ENCODE results near the gene OR56B4.

OR56B4 gene

DNA sequence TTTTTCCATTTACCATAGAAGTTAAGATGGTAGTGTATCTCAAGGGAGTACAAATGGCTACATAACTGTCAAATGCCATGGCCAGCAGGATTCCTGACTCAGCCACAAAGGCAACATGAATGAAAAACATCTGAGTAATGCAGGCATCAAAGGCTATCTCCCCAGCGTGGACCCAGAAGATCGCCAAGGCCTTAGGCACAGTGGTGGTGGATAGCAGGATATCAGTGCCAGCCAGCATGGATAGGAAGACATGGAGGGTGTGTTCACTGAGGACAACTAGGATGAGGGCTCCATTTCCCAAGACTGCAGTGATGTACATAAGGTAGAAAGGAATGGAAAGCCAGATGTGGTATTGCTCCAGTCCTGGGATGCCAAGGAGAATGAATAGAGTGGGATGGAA lies 44.6 kb downstream of the OR56B4 start:
- peaks cover 29% of the 10 kb centered on the region for H3K27me3 ChIP-seq (ENCODE audit: insufficient read depth, low read depth, severe bottlenecking)
- no peak overlapping the region for H3K27ac ChIP-seq
- H3K4me3 ChIP-seq (ENCODE audit: low read depth, low read length): no peak overlapping the region

DNA sequence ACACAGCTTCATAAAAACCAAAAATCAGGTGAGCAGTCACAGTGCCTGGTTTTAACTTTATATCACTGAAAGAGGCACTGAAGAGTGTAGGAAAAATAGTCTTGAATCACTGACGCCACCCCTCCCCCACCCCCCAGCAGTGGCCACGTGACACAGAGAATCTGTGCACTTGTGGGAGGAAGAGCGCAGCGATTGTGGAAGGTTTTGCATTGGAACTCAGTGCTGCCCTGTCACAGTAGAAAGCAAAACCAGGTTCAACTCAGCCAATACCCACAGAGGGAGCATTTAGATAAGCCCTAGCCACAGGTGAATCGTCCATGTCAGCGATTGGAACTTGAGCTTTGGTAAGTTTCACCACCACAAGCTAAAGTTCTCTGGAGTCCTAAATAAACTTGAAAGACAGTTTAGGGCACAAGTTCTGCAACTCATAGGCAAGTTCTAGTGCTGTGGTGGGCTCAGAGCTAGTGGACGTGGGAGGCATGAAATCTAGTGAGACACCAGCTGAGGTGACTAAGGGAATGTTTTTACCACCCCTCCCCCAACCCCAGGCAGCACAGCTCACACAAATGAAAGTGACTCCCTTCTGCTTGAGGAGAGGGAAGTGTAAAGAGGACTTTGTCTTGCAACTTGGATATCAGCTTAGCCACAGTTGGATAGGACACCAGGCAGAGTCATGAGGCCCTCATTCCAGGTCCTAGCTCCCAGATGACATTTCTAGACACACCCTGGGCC lies 49.3 kb downstream of the OR56B4 start:
- Histone ChIP-seq H3K36me3 (no peaks in the 10 kb centered on the region), H3K4me3 (ENCODE audit: low read depth, low read length) (no peak overlapping the region), H3K9me3 (ENCODE audit: severe bottlenecking) (peaks cover 2% of the 10 kb centered on the region), H3K27me3 (ENCODE audit: insufficient read depth, low read depth, severe bottlenecking) (peaks cover 55% of the 10 kb centered on the region), H3K27ac (no peak overlapping the region)
- no peak for TF ChIP-seq CTCF (IDR thresholded peaks at IDR 0.05; ENCODE audit: low read depth, low read length)
- no peak for DNase-seq

More for the DNA sequence above, 44.6 kb downstream of the OR56B4 start:
- Histone ChIP-seq H3K9me3 (ENCODE audit: severe bottlenecking) (peaks cover 2% of the 10 kb centered on the region), H3K36me3 (no peaks in the 10 kb centered on the region)
- TF ChIP-seq CTCF (IDR thresholded peaks at IDR 0.05; ENCODE audit: low read depth, low read length): no peak
- no peak for DNase-seq

Measured in WERI-Rb-1 (cell line).